Activated CD4-positive, CD25-positive, alpha-beta regulatory T cell treated with anti-CD3 and anti-CD28 coated beads, Interleukin-2, amount 50 U/mL, for 72 hours (primary cell): ENCODE data around the gene CBFB.

ENCODE experiments used
- DNase-seq: peaks from one replicate; pipeline ENCODE4 v3.0.0; 2021

CBFB gene

GRCh38 chr16:67144943-67145342 lies 116.0 kb downstream of the CBFB start:
- DNase-seq: no peak

GRCh38 chr16:67145746-67146145 lies 116.8 kb downstream of the CBFB start:
- DNase-seq: no peak

DNA sequence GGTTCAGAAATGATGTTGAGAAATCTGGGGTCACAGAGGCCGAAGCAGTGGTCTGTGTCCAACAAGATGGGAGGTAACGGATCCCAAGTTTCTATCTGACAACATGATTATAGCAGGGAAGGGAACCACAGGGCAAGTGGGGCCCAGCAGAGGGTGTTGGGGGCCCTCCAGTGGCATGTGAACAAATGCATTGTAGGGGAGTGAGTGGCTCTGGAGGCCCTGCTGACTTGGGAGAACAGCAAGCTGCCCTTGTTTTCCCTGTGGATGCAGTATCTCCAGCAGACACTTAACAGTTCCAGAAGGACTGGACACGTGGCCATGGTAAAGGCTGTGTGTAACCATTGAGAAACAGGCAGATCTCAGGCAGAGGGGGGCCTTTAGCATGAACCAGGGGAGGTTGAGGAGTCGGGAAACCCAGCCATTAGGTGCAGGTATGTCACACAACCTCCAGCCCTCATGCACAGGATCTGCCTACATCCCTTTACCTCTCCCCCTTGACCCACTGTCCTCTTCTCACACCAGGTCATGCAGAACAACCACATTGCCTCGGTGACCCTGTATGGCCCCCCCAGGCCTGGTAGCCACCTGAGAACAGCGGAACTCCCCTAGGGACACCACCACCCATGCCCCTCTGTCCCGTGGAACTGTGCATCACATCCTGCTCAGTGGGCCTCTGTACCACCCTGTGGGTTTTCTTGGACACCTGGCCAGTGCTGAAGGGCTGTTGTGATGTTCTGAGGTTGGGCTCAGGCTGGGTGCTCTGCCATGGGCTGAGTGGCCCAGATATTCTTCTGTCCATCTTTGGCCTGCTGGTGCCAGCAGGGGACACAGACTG lies 117.8 kb downstream of the CBFB start:
- DNase-seq: no peak

DNA sequence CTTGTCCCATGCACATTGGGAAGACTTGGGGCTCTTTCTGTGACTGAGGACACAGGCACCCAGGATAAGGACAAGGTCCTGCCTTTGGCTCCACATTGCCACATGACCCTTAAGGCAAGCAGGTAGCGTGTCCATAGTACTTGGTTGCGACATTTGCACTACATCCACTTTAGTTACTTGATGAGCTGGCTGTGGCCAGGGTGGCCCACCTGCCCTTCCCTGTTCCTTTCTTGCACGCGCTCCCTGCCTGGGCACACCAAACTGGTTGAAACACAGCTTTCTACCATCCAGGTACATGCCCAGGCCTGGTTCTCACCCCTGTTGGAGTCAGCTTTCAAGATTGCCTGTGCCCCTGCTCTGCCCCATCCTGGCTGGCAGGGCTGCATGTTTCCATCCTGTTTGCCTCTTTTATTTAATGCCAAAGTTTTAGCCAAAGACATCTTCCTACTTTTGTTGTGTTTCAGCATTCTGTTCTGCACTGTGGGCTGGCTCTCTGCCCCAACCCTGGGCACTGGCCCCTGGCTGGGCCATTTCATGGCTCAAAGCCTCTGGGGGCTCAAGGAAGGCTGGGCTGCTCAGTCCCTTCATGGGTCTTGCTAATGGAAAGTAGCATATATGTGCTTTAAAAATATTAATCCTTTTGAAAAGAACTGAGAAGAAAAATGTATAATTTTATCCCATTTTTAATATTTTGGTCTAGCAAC lies 118.6 kb downstream of the CBFB start:
- no peak for DNase-seq

DNA sequence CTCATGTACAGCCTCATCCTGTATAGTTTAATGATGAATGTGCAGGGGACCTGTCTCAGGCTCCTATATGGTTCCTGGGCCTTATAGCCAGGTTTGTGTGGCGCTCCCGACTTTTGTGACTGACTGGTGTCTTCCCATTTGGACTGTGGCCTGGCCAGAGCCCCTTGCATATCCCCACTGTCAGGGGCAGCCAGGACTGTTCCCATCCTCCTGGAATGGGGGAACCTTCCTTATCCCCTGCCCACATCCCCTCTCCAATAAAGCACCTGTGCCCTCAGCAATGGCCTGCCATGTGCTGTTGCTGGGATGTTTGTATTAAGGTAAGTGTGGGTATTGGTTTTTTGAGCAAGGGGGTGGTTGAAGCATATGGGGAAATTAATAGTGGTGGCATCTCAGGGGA lies 119.3 kb downstream of the CBFB start:
- no peak for DNase-seq

GRCh38 chr16:67148656-67149275 lies 119.8 kb downstream of the CBFB start:
- DNase-seq: no peak

GRCh38 chr16:67149276-67150046 lies 120.5 kb downstream of the CBFB start:
- DNase-seq: no peak

- DNase-seq: peak; percentile 43
These were observed 121.3 kb downstream of the CBFB start for GRCh38 chr16:67150047-67150832.
